Left ventricle myocardium inferior (tissue), 1 donor: ENCODE data around the gene SMIM14. TPM values are rescaled to one million over a fixed set of nuclear protein-coding genes. Genes with fewer than 3 reads are reported as not detected.
"Not testable (repeated sequence)": the region's sequence is repeated elsewhere in the genome, so short reads cannot be mapped to it uniquely, and the experiment has no call there.

Experiments
- DNase-seq: peaks from one replicate; pipeline ENCODE4 v3.0.0-alpha.2; 2020
- H3K27ac ChIP-seq: fragments of 200-600 bp; replicated peaks from 2 replicates; pipeline ENCODE4 v1.8.0; 2021
- H3K27me3 ChIP-seq: fragments of 200-600 bp; 2 replicates; pipeline ENCODE4 v1.8.0; 2021; ENCODE audit warnings: low read depth
- H3K36me3 ChIP-seq: fragments of 200-600 bp; 2 replicates; pipeline ENCODE4 v1.8.0; 2021
- H3K4me1 ChIP-seq: fragments of 200-600 bp; 2 replicates; pipeline ENCODE4 v1.8.0; 2021
- H3K4me3 ChIP-seq: fragments of 200-600 bp; 2 replicates; pipeline ENCODE4 v1.8.0; 2021; ENCODE audit warnings: mild to moderate bottlenecking, moderate library complexity
- H3K9me3 ChIP-seq: fragments of 200-600 bp; replicated peaks from 2 replicates; pipeline ENCODE4 v1.8.0; 2021
- intact Hi-C: fragments of 100-400 bp; cut with micrococcal nuclease; formaldehyde crosslinking; loops from one replicate; pipeline ENCODE4 v1.11.0; 2022
- total RNA-seq: library from RNA; stranded (reverse); fragmentation: NEBNext Ultra II Directional; extraction: Animal tissue kit (Norgen Biotek cat#: 25700); gene quantifications from one replicate; pipeline ENCODE4 v1.2.1, GENCODE V29; 2021
- TF ChIP-seq, protein P1 (sequence below): fragments of 200-600 bp; IDR thresholded peaks from 2 replicates; pipeline ENCODE4 v1.8.0; 2021; ENCODE audit warnings: antibody characterized with exemption, mild to moderate bottlenecking, borderline replicate concordance
- donor health status: DM: no; HTN: yes; CAD: no; lungs with severe emphysema.

The SMIM14 gene
- total RNA-seq, 1 donor from 2014 or later = 11.4 TPM

DNA sequence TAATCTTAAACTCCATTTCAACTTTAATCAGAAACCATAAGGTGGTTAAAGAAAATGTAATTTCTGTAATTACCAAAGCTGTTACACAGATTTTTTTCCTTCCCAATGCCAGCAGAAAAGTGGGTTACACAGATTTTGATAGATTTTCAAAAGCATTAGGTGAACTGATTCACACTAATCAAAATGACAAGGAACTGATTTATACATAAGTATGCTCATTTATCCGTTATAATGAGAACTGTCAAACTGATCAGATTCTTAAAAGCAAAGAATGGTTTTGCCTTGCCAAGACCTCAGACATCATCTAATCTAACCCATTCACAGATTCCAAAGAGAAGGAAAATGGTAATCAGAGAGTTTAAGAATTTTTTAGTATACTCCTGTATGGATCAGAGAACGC is 116.6 kb downstream of the SMIM14 start:
- Histone ChIP-seq H3K4me1 (peaks cover 16% of the 10 kb centered on the region), H3K27me3 (no peaks in the 10 kb centered on the region), H3K4me3 (no peak overlapping the region), H3K36me3 (peaks cover 24% of the 10 kb centered on the region), H3K27ac (no peak overlapping the region), H3K9me3 (no peaks in the 10 kb centered on the region)
- intact Hi-C loops = no loop called here
- DNase-seq = no peak
- TF ChIP-seq, protein P1, sequence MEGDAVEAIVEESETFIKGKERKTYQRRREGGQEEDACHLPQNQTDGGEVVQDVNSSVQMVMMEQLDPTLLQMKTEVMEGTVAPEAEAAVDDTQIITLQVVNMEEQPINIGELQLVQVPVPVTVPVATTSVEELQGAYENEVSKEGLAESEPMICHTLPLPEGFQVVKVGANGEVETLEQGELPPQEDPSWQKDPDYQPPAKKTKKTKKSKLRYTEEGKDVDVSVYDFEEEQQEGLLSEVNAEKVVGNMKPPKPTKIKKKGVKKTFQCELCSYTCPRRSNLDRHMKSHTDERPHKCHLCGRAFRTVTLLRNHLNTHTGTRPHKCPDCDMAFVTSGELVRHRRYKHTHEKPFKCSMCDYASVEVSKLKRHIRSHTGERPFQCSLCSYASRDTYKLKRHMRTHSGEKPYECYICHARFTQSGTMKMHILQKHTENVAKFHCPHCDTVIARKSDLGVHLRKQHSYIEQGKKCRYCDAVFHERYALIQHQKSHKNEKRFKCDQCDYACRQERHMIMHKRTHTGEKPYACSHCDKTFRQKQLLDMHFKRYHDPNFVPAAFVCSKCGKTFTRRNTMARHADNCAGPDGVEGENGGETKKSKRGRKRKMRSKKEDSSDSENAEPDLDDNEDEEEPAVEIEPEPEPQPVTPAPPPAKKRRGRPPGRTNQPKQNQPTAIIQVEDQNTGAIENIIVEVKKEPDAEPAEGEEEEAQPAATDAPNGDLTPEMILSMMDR = no peak

GRCh38 chr4:39521253-39521919 is 117.3 kb downstream of the SMIM14 start:
- H3K27me3 ChIP-seq = no peaks in the 10 kb centered on the region
- DNase-seq = no peak
- H3K27ac ChIP-seq = no peak overlapping the region
- intact Hi-C loops = no loop called here
- no peaks in the 10 kb centered on the region for H3K9me3 ChIP-seq
- TF ChIP-seq, protein P1 = no peak
- H3K36me3 ChIP-seq = peaks cover 25% of the 10 kb centered on the region
- H3K4me1 ChIP-seq = peaks cover 9% of the 10 kb centered on the region
- H3K4me3 ChIP-seq = no peak overlapping the region

- TF ChIP-seq, protein P1 = no peak
- Histone ChIP-seq H3K27me3 (no peaks in the 10 kb centered on the region), H3K4me3 (no peak overlapping the region), H3K9me3 (no peaks in the 10 kb centered on the region), H3K4me1 (no peaks in the 10 kb centered on the region), H3K36me3 (peaks cover 41% of the 10 kb centered on the region), H3K27ac (no peak overlapping the region)
- no peak for DNase-seq
- intact Hi-C loops = no loop called here
Observed at GRCh38 chr4:39518484-39518883, 120.2 kb downstream of the SMIM14 start.

DNA sequence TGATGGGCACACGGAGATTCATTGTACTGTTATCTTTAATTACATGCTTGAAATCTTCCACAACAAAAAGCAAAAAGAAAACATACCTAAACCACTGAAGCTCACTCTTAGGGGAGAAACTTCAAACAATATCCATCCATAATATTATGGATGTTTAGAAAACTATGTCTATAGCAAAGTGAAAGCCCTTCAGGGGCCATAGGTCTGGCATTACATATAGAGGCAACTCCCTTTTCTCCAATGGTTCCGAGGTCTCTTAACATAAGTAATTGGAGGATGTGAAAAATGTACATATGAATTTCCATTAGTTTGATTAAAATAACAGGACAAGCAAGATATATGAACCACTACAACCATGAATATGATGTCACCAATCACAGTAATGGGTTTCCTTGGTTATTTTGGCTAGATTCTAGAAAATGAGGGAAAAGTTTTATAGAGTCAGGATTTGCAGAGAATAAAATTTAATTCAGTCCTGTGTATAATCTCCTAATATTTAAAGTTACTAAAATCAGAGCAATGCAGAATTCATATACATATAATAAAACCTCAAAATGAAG is 122.2 kb downstream of the SMIM14 start:
- no peak for DNase-seq
- Histone ChIP-seq H3K27ac (no peak overlapping the region), H3K4me3 (no peak overlapping the region), H3K9me3 (no peaks in the 10 kb centered on the region), H3K27me3 (no peaks in the 10 kb centered on the region), H3K36me3 (peaks cover 59% of the 10 kb centered on the region), H3K4me1 (no peaks in the 10 kb centered on the region)
- intact Hi-C loops = no loop called here
- TF ChIP-seq, protein P1 = no peak

DNA sequence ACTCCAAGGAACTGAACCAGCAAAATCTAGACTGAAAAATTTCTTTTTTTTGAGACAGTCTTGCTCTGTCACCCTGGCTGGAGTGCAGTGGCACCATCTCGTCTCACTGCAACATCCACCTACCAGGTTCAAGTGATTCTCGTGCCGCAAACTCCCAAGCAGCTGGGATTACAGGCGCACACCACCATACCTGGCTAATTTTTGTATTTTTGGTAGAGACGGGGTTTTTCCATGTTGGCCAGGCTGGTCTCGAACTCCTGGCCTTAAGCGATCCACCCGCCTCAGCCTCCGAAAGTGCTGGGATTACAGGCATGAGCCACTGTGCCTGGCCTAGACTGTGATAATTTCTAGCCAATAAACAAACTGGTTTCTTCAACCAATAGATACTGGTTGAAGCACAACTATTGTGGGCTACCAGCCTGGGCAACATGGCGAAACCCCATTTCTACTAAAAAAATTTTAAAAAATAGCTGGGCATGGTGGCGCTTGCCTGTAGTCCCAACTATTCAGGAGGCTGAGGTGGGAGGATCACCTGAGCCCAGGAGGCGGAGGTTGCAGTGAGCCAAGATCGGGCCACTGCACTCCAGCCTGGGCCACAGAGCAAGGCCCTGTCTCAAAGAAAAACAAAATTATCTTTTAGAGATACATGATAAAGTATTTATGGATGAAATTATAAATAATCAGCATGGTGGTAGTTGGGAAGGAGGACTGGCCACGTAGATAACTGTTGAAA is 122.8 kb downstream of the SMIM14 start:
- intact Hi-C loops, H3K4me1 ChIP-seq, DNase-seq, H3K9me3 ChIP-seq, H3K4me3 ChIP-seq, H3K27ac ChIP-seq, H3K27me3 ChIP-seq: not testable (repeated sequence)
- peaks cover 66% of the 10 kb centered on the region for H3K36me3 ChIP-seq

DNA sequence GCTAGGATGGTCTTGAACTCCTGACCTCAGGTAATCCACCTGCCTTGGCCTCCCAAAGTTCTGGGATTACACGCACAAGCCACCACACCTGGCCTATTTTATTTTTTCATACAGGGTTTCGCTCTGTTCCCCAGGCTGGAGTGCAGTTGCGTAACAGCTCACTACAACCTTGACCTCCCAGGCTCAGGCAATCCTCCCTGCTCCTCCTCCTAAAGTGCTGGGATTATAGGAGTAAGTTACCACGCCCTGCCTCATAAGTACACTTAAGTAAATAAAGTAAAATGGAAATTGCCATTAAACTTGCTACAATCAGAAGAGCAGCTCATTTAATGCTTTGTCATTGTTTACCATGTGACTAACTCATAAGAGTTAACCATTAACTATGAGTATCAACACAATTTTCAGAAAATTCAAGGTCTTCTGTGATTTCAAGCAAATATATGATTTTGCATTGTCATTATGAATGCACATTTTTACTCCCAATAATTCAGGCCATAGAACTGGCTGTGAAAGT is 123.7 kb downstream of the SMIM14 start:
- H3K4me1 ChIP-seq = no peaks in the 10 kb centered on the region
- TF ChIP-seq, protein P1 = no peak
- intact Hi-C loops = no loop called here
- H3K27ac ChIP-seq = no peak overlapping the region
- no peaks in the 10 kb centered on the region for H3K27me3 ChIP-seq
- no peaks in the 10 kb centered on the region for H3K9me3 ChIP-seq
- DNase-seq = no peak
- H3K36me3 ChIP-seq = peaks cover 71% of the 10 kb centered on the region
- H3K4me3 ChIP-seq = no peak overlapping the region

DNA sequence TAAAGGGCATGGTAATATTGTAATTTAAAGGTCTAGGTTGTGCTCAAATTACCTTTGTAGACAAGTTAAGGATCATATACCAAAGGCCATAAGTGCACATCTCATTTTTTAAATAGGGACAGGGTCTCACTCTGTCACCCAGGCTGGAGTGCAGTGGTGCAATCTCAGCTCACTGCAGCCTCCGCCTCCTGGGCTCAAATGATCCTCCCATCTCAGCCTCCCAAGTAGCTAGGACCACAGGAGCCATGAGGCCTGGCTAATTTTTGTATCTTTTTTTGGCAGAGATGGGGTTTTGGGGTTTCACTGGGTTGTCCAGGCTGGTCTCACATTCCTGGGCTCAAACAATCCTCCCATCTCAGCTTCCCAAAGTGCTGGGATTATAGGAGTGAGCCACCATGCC is 124.4 kb downstream of the SMIM14 start:
- H3K36me3 ChIP-seq = peaks cover 71% of the 10 kb centered on the region
- H3K27ac ChIP-seq, H3K27me3 ChIP-seq, H3K9me3 ChIP-seq, intact Hi-C loops, H3K4me1 ChIP-seq, DNase-seq, H3K4me3 ChIP-seq: not testable (repeated sequence)
